ENCODE measurements around the gene BOD1L1. TPM values are rescaled to one million over a fixed set of nuclear protein-coding genes. Genes with fewer than 3 reads are reported as not detected.

BOD1L1 gene
- total RNA-seq, 1 donor from 2014 or later, result 37.8 TPM

- Histone ChIP-seq H3K9me3 (no peaks in the 10 kb centered on the region), H3K4me3 (no peak overlapping the region), H3K4me1 (peaks cover 8% of the 10 kb centered on the region), H3K27ac (no peak overlapping the region), H3K36me3 (no peaks in the 10 kb centered on the region), H3K27me3 (peaks cover 20% of the 10 kb centered on the region)
- TF ChIP-seq POLR2A (IDR thresholded peaks at IDR 0.05) (no peak), POLR2AphosphoS5 (IDR thresholded peaks at IDR 0.05; ENCODE audit: insufficient read depth in 1 of 2, low read depth in 1 of 2) (no peak), CTCF (IDR thresholded peaks at IDR 0.05) (no peak)
- no peak for DNase-seq (ENCODE audit: extremely low spot score in 2 of 2)
- intact Hi-C loops (cut with DNase I), result no loop called here
These were observed 93.7 kb downstream of the BOD1L1 start for GRCh38 chr4:13533670-13534343.

- H3K4me1 ChIP-seq, result peaks cover 21% of the 10 kb centered on the region
- no peaks in the 10 kb centered on the region for H3K9me3 ChIP-seq
- H3K4me3 ChIP-seq, result no peak overlapping the region
- DNase-seq (ENCODE audit: extremely low spot score in 2 of 2), result no peak
- no peak overlapping the region for H3K27ac ChIP-seq
- no peaks in the 10 kb centered on the region for H3K36me3 ChIP-seq
- intact Hi-C loops (cut with DNase I), result no loop called here
- TF ChIP-seq POLR2AphosphoS5 (IDR thresholded peaks at IDR 0.05; ENCODE audit: insufficient read depth in 1 of 2, low read depth in 1 of 2) (no peak), POLR2A (IDR thresholded peaks at IDR 0.05) (no peak), CTCF (IDR thresholded peaks at IDR 0.05) (no peak)
- H3K27me3 ChIP-seq, result peaks cover 29% of the 10 kb centered on the region
These were observed 95.9 kb downstream of the BOD1L1 start for GRCh38 chr4:13531625-13531998.

GRCh38 chr4:13530823-13531624 is 96.5 kb downstream of the BOD1L1 start:
- Histone ChIP-seq H3K27me3 (peaks cover 25% of the 10 kb centered on the region), H3K9me3 (no peaks in the 10 kb centered on the region), H3K36me3 (no peaks in the 10 kb centered on the region), H3K4me1 (peaks cover 21% of the 10 kb centered on the region), H3K4me3 (no peak overlapping the region), H3K27ac (no peak overlapping the region)
- no peak for TF ChIP-seq CTCF (IDR thresholded peaks at IDR 0.05)
- TF ChIP-seq POLR2AphosphoS5 (IDR thresholded peaks at IDR 0.05; ENCODE audit: insufficient read depth in 1 of 2, low read depth in 1 of 2), result no peak
- no peak for TF ChIP-seq POLR2A (IDR thresholded peaks at IDR 0.05)
- no peak for DNase-seq (ENCODE audit: extremely low spot score in 2 of 2)
- intact Hi-C loops (cut with DNase I), result no loop called here

GRCh38 chr4:13529128-13529919 is 98.2 kb downstream of the BOD1L1 start:
- Histone ChIP-seq H3K9me3 (peaks cover 4% of the 10 kb centered on the region), H3K4me3 (no peak overlapping the region), H3K36me3 (no peaks in the 10 kb centered on the region), H3K27me3 (peaks cover 23% of the 10 kb centered on the region), H3K27ac (no peak overlapping the region), H3K4me1 (peaks cover 21% of the 10 kb centered on the region)
- TF ChIP-seq CTCF (IDR thresholded peaks at IDR 0.05) (no peak), POLR2A (IDR thresholded peaks at IDR 0.05) (no peak), POLR2AphosphoS5 (IDR thresholded peaks at IDR 0.05; ENCODE audit: insufficient read depth in 1 of 2, low read depth in 1 of 2) (no peak)
- intact Hi-C loops (cut with DNase I), result no loop called here
- peak in 1 of 2 donors; percentile 49 for DNase-seq (ENCODE audit: extremely low spot score in 2 of 2)
